Activated effector memory CD4-positive, alpha-beta T cell treated with Interleukin-2 at 50 U/mL for 16 hours (primary cell): ENCODE results near the gene TNFRSF4.

Experiments
- DNase-seq: peaks from one replicate; pipeline ENCODE4 v3.0.0-alpha.2; 2020

Gene TNFRSF4

GRCh38 chr1:1232208-1232795 lies 18.3 kb upstream of the TNFRSF4 start, which contains the start of gene B3GALT6:
TSS of gene B3GALT6 (plus strand) at chr1:1232237. CDS start at chr1:1232279, 42 bp downstream.
- DNase-seq, result no peak

- peak; percentile 95 for DNase-seq
Observed at GRCh38 chr1:1231400-1232207, 17.7 kb upstream of the TNFRSF4 start, which contains the start of gene SDF4. TSS of gene SDF4 (minus strand) at chr1:1232001. CDS start at chr1:1228772, 3,229 bp downstream.

GRCh38 chr1:1230656-1231399 lies 16.9 kb upstream of the TNFRSF4 start:
- no peak for DNase-seq

GRCh38 chr1:1229770-1230169 lies 15.8 kb upstream of the TNFRSF4 start:
- DNase-seq, result no peak

- no peak for DNase-seq
Observed at GRCh38 chr1:1228596-1229321, 14.8 kb upstream of the TNFRSF4 start.

GRCh38 chr1:1228187-1228586 lies 14.2 kb upstream of the TNFRSF4 start:
- no peak for DNase-seq

GRCh38 chr1:1227386-1227785 lies 13.4 kb upstream of the TNFRSF4 start:
- no peak for DNase-seq

GRCh38 chr1:1226566-1227362 lies 12.8 kb upstream of the TNFRSF4 start:
- no peak for DNase-seq

- DNase-seq, result no peak
Observed at GRCh38 chr1:1225913-1226312, 12.0 kb upstream of the TNFRSF4 start.

- no peak for DNase-seq
Observed at GRCh38 chr1:1225238-1225845, 11.4 kb upstream of the TNFRSF4 start.

GRCh38 chr1:1223891-1224290 lies 9.9 kb upstream of the TNFRSF4 start:
- no peak for DNase-seq

GRCh38 chr1:1223321-1223720 lies 9.4 kb upstream of the TNFRSF4 start:
- DNase-seq, result no peak

- no peak for DNase-seq
Observed at GRCh38 chr1:1222575-1223225, 8.7 kb upstream of the TNFRSF4 start.

- no peak for DNase-seq
Observed at GRCh38 chr1:1221887-1222574, 8.1 kb upstream of the TNFRSF4 start.

GRCh38 chr1:1220197-1220596 lies 6.2 kb upstream of the TNFRSF4 start:
- DNase-seq, result no peak

GRCh38 chr1:1219341-1219740 lies 5.4 kb upstream of the TNFRSF4 start:
- DNase-seq, result peak; percentile 48

GRCh38 chr1:1218524-1219200 lies 4.7 kb upstream of the TNFRSF4 start:
- no peak for DNase-seq

GRCh38 chr1:1217621-1218523 lies 3.9 kb upstream of the TNFRSF4 start:
- no peak for DNase-seq
